ENCODE measurements around the gene CRY2.
"Not testable (repeated sequence)": the region's sequence is repeated elsewhere in the genome, so short reads cannot be mapped to it uniquely, and the experiment has no call there.

CRY2 gene

DNA sequence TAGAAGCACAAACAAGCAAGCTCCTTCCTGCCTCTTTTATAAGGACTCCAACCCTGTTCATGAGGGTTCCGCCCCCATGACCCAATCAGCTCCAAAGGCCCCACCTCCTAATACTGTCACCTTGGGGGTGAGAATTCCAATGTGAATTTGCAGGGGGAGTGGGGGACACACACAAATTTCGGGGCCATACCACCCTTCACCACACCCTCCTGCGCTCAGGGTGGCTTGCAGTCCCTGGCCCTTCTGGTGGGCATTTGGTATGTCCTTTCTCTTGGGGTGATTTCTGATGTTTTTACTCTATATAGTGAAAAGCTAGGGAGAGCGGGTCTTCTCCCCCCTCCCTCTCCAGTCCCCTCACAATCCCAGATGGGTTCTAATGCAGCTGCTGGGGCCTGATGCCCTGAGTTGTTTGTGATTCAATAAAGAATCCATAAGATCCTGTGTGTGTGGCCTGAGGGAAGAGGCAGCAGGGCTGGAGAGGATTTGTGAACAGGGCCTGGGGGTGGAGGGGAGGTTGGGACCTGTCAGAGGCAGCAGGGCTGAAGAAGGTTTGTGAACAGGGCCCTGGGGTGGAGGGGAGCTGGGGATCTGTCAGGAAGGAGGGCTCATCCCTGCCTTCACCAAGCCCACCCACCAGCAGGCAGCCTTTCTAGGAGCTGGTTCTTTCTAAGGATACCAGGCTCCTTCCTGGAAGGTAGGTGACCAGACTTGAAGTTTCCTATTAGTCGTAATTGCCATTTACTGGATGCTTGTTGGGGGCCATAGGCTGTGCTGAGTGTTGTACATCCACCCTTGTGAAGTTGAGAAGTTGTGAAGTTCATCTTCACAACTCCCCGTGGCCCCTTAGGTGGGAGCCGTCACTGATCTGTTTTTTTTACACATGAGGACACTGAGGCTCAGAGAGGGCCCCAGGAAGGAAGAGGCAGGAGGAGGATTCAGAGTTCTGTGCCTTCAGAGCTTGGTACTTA, 34.4 kb upstream of the CRY2 start:
- no peak overlapping the region for H3K4me3 ChIP-seq (replicated peaks in 1 of 2; ENCODE audit: low read depth in 2 of 2, low read length in 2 of 2)
- TF ChIP-seq, protein P1, sequence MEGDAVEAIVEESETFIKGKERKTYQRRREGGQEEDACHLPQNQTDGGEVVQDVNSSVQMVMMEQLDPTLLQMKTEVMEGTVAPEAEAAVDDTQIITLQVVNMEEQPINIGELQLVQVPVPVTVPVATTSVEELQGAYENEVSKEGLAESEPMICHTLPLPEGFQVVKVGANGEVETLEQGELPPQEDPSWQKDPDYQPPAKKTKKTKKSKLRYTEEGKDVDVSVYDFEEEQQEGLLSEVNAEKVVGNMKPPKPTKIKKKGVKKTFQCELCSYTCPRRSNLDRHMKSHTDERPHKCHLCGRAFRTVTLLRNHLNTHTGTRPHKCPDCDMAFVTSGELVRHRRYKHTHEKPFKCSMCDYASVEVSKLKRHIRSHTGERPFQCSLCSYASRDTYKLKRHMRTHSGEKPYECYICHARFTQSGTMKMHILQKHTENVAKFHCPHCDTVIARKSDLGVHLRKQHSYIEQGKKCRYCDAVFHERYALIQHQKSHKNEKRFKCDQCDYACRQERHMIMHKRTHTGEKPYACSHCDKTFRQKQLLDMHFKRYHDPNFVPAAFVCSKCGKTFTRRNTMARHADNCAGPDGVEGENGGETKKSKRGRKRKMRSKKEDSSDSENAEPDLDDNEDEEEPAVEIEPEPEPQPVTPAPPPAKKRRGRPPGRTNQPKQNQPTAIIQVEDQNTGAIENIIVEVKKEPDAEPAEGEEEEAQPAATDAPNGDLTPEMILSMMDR (IDR thresholded peaks at IDR 0.05; ENCODE audit: low read depth, low read length): no peak
- no peak for DNase-seq (ENCODE audit: low read depth in 2 of 2)

DNA sequence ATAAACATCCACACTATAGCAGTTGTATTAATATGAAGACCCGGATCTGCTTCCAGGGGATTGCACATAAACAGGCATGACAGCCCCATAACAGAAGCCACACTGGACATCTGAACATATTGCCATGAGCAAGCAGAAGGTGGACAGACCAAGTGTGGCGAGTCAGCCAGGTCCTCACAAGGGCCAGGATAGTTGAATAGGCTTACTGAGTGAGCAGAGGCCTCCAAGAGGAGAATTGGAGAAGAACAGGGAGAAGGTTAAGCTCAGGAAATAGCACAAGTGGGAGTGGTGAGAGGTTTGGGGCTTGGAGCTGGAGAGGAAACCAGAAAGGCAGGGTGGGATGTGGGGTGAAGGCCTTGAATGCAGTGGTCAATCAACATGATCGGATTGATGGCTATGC, 31.5 kb upstream of the CRY2 start:
- peak; percentile 38 to 43 for DNase-seq (ENCODE audit: low read depth in 2 of 2)

DNA sequence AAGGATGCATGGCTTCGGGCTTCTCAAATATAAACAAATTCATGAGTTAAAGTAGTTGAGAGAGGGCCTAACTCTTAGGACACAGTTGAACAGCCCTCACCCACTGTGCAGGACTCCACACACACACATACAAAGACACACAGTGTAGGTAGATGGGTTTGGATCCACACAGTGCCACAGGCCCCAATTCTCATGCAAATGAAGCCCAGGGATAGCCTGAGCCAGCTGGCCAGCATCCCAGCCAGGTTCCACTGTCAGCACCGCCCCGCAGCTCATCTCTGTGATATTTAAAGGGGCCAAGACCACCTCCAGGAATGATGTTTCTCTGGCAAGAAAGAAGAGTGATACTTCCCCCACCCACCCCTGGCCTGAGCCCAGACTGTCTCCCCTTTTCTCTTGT, 30.7 kb upstream of the CRY2 start:
- TF ChIP-seq, protein P1 (IDR thresholded peaks at IDR 0.05; ENCODE audit: low read depth, low read length): no peak

More for the DNA sequence above, 31.5 kb upstream of the CRY2 start:
- no peak overlapping the region for H3K4me3 ChIP-seq (replicated peaks in 1 of 2; ENCODE audit: low read depth in 2 of 2, low read length in 2 of 2)
- TF ChIP-seq, protein P1 (IDR thresholded peaks at IDR 0.05; ENCODE audit: low read depth, low read length): peak; percentile 12

DNA sequence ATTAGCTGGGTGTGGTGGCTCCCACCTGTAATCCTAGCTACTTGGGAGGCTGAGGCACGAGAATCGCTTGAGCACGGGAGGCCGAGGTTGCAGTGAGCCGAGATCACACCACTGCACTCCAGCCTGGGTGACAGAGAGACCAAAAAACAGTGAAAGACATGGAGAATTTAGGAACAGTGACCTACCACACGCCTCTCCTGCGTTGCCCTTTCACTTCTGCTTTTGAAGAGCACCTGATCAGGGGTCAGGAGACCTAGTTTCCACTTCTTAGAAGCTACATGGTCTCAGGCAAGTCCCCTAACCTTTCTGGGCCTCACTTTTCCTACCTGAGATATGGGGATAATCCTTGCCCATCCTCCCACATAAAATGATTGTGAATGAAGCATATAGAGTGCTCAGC, 30.1 kb upstream of the CRY2 start:
- H3K4me3 ChIP-seq (replicated peaks in 1 of 2; ENCODE audit: low read depth in 2 of 2, low read length in 2 of 2): no peak overlapping the region
- TF ChIP-seq, protein P1 (IDR thresholded peaks at IDR 0.05; ENCODE audit: low read depth, low read length): no peak
- DNase-seq (ENCODE audit: low read depth in 2 of 2): no peak

More for the DNA sequence above, 30.7 kb upstream of the CRY2 start:
- DNase-seq (ENCODE audit: low read depth in 2 of 2): no peak
- H3K4me3 ChIP-seq (replicated peaks in 1 of 2; ENCODE audit: low read depth in 2 of 2, low read length in 2 of 2): no peak overlapping the region

DNA sequence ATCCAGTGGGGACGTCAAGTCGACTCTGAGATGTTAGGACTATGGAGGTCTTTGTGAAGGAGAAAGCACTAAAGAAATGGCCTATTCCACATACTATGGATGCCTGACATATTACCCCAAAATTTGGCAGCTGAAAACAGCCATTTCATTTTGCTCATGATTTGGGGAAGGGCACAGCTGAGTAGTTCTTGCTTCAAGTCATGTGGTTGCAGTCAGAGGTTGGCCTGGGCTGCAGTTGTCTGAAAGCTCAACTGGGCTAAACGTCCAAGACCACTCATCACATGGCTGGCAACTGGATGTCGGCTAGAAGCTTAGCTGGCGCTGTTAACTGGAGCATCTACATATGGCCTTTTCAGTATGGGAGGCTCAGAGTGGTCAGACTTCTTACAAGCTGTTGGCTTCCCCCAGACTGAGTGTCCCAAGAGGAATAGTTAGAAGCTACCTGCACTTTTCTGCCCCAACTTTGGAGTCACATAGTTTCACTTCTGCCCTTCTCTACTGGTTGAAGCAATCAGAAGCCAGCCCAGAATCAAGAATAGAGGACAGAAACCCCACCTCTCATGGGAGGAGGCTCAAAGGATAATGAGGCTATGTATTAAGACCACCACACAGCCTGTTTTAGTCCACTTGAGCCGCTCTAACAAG, 28.2 kb upstream of the CRY2 start:
- DNase-seq (ENCODE audit: low read depth in 2 of 2): no peak
- no peak overlapping the region for H3K4me3 ChIP-seq (replicated peaks in 1 of 2; ENCODE audit: low read depth in 2 of 2, low read length in 2 of 2)
- TF ChIP-seq, protein P1 (IDR thresholded peaks at IDR 0.05; ENCODE audit: low read depth, low read length): no peak

DNA sequence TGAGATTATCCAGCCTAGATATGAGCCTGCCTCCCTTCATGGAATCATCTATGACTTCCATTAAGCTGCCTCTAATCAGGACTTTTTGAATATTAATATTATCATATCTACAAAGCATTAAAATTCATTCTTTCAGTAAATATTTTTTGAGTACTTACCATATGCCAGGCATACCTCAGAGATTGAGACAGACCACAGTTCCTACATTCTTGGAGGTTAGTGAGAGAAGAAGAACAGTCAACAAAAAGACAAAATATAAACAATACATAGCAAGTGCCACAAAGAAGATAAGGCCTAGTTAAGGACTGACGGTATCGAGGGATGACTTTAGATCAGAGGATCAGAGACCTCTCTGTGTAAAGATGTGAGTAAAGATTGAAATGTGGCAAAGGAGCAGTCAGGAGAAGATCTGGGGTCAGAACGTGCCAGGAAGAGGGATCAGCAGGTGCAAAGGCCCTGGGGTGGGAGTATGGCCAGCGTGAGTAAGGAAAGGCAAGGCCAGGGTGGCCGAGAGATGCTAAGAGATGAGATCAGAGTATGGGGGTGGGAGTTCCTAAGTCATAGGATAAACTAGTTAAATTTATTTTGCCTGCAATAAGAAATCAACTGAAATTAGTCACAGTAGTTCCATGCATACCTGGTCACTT, 26.9 kb upstream of the CRY2 start:
- no peak for DNase-seq (ENCODE audit: low read depth in 2 of 2)
- TF ChIP-seq, protein P1 (IDR thresholded peaks at IDR 0.05; ENCODE audit: low read depth, low read length): no peak
- no peak overlapping the region for H3K4me3 ChIP-seq (replicated peaks in 1 of 2; ENCODE audit: low read depth in 2 of 2, low read length in 2 of 2)

DNA sequence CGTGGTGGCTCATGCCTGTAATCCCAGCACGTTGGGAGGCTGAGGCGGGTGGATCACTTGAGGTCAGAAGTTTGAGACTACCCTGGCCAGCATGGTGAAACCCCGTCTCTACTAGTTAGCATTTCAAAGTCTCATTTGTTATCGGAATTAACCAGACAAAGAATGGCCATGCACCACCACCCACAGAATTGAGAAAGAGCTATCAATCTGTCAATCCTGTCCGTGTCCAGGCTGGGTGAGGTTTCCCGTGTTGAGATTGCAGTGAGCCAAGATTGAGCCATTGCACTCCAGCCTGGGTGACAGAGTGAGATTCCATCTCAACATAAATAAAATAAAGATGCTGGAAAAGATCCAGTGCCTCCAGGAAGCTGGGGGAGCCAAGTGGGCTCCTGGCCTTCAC, 20.8 kb upstream of the CRY2 start:
- not testable (repeated sequence) for H3K4me3 ChIP-seq (replicated peaks in 1 of 2; ENCODE audit: low read depth in 2 of 2, low read length in 2 of 2); DNase-seq (ENCODE audit: low read depth in 2 of 2)

All from cardiac fibroblast (primary cell).